GM12878 (cell line): ENCODE measurements around the gene MAPK8. TPM values are rescaled to one million over a fixed set of nuclear protein-coding genes. Genes with fewer than 3 reads are reported as not detected.

Experiments used
- ATF7 ChIP-seq: fragments of 450-650 bp; IDR thresholded peaks from 2 replicates; pipeline ENCODE4 v1.6.1; 2016; ENCODE audit warnings: low read depth, mild to moderate bottlenecking
- BMI1 ChIP-seq: fragments of 450-650 bp; IDR thresholded peaks from 2 replicates; pipeline ENCODE4 v1.6.1; 2016; ENCODE audit warnings: mild to moderate bottlenecking, moderate library complexity, borderline replicate concordance
- CBX5 ChIP-seq: sonication (generic); IDR thresholded peaks from 2 replicates; pipeline ENCODE4 v1.6.1; 2016; ENCODE audit warnings: low read depth, moderate library complexity, mild to moderate bottlenecking, inconsistent platforms
- CEBPZ ChIP-seq: fragments of 150-350 bp; IDR thresholded peaks from 2 replicates; pipeline ENCODE4 v1.6.1; 2016; ENCODE audit warnings: low read depth, low read length
- CREM ChIP-seq: IDR thresholded peaks from 2 replicates; pipeline ENCODE4 v1.6.1; 2014; ENCODE audit warnings: antibody characterized with exemption, low read depth
- IKZF2 ChIP-seq, 2 experiments: fragments of 450-650 bp; IDR thresholded peaks; 2 replicates each; pipeline ENCODE4 v1.6.1; 2017; ENCODE audit warnings: mild to moderate bottlenecking in 2 of 2, moderate library complexity in 2 of 2
- MLLT1 ChIP-seq: fragments of 450-650 bp; IDR thresholded peaks from 2 replicates; pipeline ENCODE4 v1.6.1; 2016; ENCODE audit warnings: mild to moderate bottlenecking
- NFXL1 ChIP-seq: fragments of 450-650 bp; IDR thresholded peaks from 2 replicates; pipeline ENCODE4 v1.6.1; 2017; ENCODE audit warnings: antibody characterized with exemption, mild to moderate bottlenecking, borderline replicate concordance
- POLR2AphosphoS5 ChIP-seq: IDR thresholded peaks from 2 replicates; pipeline ENCODE4 v1.6.1; 2011; ENCODE audit warnings: mild to moderate bottlenecking, low read length, inconsistent platforms
- RAD51 ChIP-seq: fragments of 450-650 bp; IDR thresholded peaks from 2 replicates; pipeline ENCODE4 v1.6.1; 2016; ENCODE audit warnings: moderate library complexity, mild to moderate bottlenecking, inconsistent platforms
- RFX5 ChIP-seq: IDR thresholded peaks from 2 replicates; pipeline ENCODE4 v1.6.1; 2011; ENCODE audit warnings: low read depth, low read length, improper control_type of control experiment
- SIX5 ChIP-seq: IDR thresholded peaks from 2 replicates; pipeline ENCODE4 v1.6.1; 2011; ENCODE audit warnings: mild to moderate bottlenecking, low read depth, low read length, moderate library complexity; ENCODE audit not compliant: severe bottlenecking
- SP1 ChIP-seq: IDR thresholded peaks from one replicate; pipeline ENCODE4 v1.6.1; 2011; ENCODE audit warnings: low read depth, low read length
- SREBF2 ChIP-seq: IDR thresholded peaks from 2 replicates; pipeline ENCODE4 v1.6.1; 2012; ENCODE audit warnings: mild to moderate bottlenecking, low read length
- SUPT20H ChIP-seq: IDR thresholded peaks from 2 replicates; pipeline ENCODE4 v1.6.1; 2011; ENCODE audit warnings: low read depth, mild to moderate bottlenecking, low read length, moderate library complexity, borderline replicate concordance; ENCODE audit not compliant: control insufficient read depth
- USF2 ChIP-seq: IDR thresholded peaks from 2 replicates; pipeline ENCODE4 v1.6.1; 2011; ENCODE audit warnings: low read depth, low read length, improper control_type of control experiment, borderline replicate concordance
- ZNF24 ChIP-seq: fragments of 450-650 bp; IDR thresholded peaks from 2 replicates; pipeline ENCODE4 v1.6.1; 2017; ENCODE audit warnings: antibody characterized with exemption, mild to moderate bottlenecking
- ZNF274 ChIP-seq: IDR thresholded peaks from one replicate; pipeline ENCODE4 v1.8.0; 2011; ENCODE audit not compliant: insufficient read length, insufficient read depth
- polyA plus RNA-seq, 11 experiments: library from polyadenylated mRNA; depleted of rRNA in 4 of 11; unstranded in 6 of 11; stranded (reverse) in 5 of 11; fragments of >200 nt; fragmentation: Nextera tagmentation in 4 of 11; fragmentation: Illumina TruSeq in 1 of 11; extraction: Ambion mirVana in 4 of 11; extraction: Trizol in 1 of 11; gene quantifications; 1 replicate in 1 of 11; 2 replicates in 10 of 11; pipeline versions ENCODE4 v1.2.1 to v1.2.3, GENCODE V29; 2011 to 2016; ENCODE audit warnings: inconsistent platforms in 2 of 11, missing spikeins in 2 of 11, low read depth in 1 of 11
- total RNA-seq, 4 experiments: library from RNA; depleted of rRNA in 3 of 4; stranded (reverse); fragments of >200 nt in 3 of 4; fragmentation: Illumina TruSeq in 1 of 4; extraction: Trizol in 1 of 4; gene quantifications; 2 replicates each; pipeline versions ENCODE4 v1.2.1 to v1.2.3, GENCODE V29; 2013 to 2021
- TF ChIP-seq, protein P1 (sequence below): fragments of 450-650 bp; IDR thresholded peaks from 2 replicates; pipeline ENCODE4 v1.6.1; 2017; ENCODE audit warnings: mild to moderate bottlenecking, moderate library complexity

MAPK8 gene
- total and polyA plus RNA-seq, 10 of the 15 experiments (the other 5 are each of a cell fraction or from before 2014, with no cell fraction given): 3.9 to 102 (median 40.0) TPM

DNA sequence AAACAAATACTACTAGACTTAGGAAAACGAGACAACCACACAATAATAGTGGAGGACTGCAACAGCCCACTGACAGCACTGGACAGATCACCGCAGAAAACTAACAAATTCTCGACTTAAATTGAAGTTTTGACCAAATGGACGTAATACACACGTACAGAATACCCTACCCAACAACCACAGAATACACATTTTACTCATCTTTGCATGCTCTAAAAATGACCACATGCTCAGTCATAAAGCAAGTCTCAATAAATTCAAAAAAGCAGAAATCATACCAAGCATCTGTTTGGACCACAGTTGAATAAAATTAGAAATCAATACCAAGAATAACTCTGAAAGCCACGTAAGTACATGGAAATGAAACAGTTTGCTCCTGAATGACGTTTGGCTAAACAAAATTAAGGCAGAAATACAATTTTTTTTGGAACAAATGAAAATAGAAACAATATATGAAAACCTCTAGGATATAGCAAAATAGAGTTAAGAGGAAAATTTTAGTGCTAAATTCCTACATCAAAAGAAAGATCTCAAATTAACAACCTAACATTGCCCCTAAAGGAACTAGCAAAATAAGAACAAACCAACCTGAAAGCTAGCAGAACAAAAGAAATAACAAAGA lies 30.6 kb downstream of the MAPK8 start (continued):
- TF ChIP-seq BMI1 (peak; percentile 92), ATF7 (peak; percentile 94), SUPT20H (no peak), NFXL1 (no peak), IKZF2 (IDR thresholded peaks at IDR 0.05) (peak; percentile 93 to 97), RFX5 (no peak), ZNF274 (no peak), SIX5 (no peak), SP1 (peak; percentile 68), CBX5 (peak; percentile 90; the same call in 1 of the 2 replicates), ZNF24 (0 out of 2 replicates have a peak, but pooled peaks have one; percentile 49), USF2 (no peak), RAD51 (peak; percentile 63; the same call in 1 of the 2 replicates), SREBF2 (no peak), CEBPZ (no peak), CREM (peak; percentile 98), MLLT1 (peak; percentile 96), POLR2AphosphoS5 (0 out of 2 replicates have a peak, but pooled peaks have one; percentile 27)
- TF ChIP-seq, protein P1, sequence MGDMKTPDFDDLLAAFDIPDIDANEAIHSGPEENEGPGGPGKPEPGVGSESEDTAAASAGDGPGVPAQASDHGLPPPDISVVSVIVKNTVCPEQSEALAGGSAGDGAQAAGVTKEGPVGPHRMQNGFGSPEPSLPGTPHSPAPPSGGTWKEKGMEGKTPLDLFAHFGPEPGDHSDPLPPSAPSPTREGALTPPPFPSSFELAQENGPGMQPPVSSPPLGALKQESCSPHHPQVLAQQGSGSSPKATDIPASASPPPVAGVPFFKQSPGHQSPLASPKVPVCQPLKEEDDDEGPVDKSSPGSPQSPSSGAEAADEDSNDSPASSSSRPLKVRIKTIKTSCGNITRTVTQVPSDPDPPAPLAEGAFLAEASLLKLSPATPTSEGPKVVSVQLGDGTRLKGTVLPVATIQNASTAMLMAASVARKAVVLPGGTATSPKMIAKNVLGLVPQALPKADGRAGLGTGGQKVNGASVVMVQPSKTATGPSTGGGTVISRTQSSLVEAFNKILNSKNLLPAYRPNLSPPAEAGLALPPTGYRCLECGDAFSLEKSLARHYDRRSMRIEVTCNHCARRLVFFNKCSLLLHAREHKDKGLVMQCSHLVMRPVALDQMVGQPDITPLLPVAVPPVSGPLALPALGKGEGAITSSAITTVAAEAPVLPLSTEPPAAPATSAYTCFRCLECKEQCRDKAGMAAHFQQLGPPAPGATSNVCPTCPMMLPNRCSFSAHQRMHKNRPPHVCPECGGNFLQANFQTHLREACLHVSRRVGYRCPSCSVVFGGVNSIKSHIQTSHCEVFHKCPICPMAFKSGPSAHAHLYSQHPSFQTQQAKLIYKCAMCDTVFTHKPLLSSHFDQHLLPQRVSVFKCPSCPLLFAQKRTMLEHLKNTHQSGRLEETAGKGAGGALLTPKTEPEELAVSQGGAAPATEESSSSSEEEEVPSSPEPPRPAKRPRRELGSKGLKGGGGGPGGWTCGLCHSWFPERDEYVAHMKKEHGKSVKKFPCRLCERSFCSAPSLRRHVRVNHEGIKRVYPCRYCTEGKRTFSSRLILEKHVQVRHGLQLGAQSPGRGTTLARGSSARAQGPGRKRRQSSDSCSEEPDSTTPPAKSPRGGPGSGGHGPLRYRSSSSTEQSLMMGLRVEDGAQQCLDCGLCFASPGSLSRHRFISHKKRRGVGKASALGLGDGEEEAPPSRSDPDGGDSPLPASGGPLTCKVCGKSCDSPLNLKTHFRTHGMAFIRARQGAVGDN: 0 out of 2 replicates have a peak, but pooled peaks have one; percentile 13
